K562 (cell line): ENCODE results near the gene DBNDD2. TPM values are rescaled to one million over a fixed set of nuclear protein-coding genes. Genes with fewer than 3 reads are reported as not detected.

Source experiments
- ATAC-seq: fragments of 200-7000 bp; cut with Tn5 transposase; 3 replicates; pipeline ENCODE4 v1.9.1; 2020; ENCODE audit warnings: moderate library complexity
- BruUV-seq: library from RNA; stranded (reverse); fragments of 400-500 nt; replicated peaks from 2 replicates; lab custom pipeline; 2021; lab: Mats Ljungman, UMichigan
- CTCF ChIA-PET: fragments of 300-600 bp; formaldehyde crosslinking; extraction: SDS; loops from one replicate; lab custom pipeline; 2021; ENCODE audit warnings: low intra/inter-chr PET ratio; lab: Yijun Ruan, JAX
- POLR2A ChIA-PET: fragments of 300-600, 350-650 bp; sonication (Branson Sonifier 250); formaldehyde crosslinking; extraction: SDS; loops from one replicate; lab custom pipeline; 2021; ENCODE audit warnings: antibody characterized with exemption, inconsistent platforms; lab: Yijun Ruan, JAX
- DNase-seq, 4 experiments: peaks; one replicate each; pipeline versions ENCODE4 v3.0.0 to v3.0.0-alpha.2; 2011 to 2018; ENCODE audit warnings: low spot score in 3 of 4, mixed read lengths in 3 of 4; ENCODE audit errors: extremely low read depth in 1 of 4
- FAIRE-seq: peaks from 2 replicates; lab custom pipeline; 2011; peaks lifted over from hg19 to GRCh38; lab: Jason Lieb, UNC
- H2AFZ ChIP-seq: 2 replicates; pipeline ENCODE4 v1.6.0; 2011; ENCODE audit warnings: low read depth, low read length, control low read depth, inconsistent platforms
- H3K27ac ChIP-seq: fragments of 200-600 bp; 3 replicates; pipeline ENCODE4 v1.8.0; 2011; ENCODE audit warnings: low read depth, mild to moderate bottlenecking, control low read depth, inconsistent platforms, low read length, moderate library complexity, mixed read lengths; ENCODE audit errors: extremely low read depth
- H3K27me3 ChIP-seq, 2 experiments: fragments of 300-600 bp in 1 of 2; 2 replicates in 1 of 2; 3 replicates in 1 of 2; pipeline versions ENCODE4 v1.6.0 to v1.8.0; 2011; ENCODE audit warnings: inconsistent platforms in 2 of 2, low read length in 2 of 2, mild to moderate bottlenecking in 1 of 2, mixed read lengths in 1 of 2, moderate library complexity in 1 of 2; ENCODE audit not compliant: control insufficient read depth in 2 of 2, insufficient read depth in 2 of 2
- H3K36me3 ChIP-seq: fragments of 300-600 bp; 3 replicates; pipeline ENCODE4 v1.8.0; 2011; ENCODE audit warnings: mild to moderate bottlenecking, low read length, inconsistent platforms; ENCODE audit not compliant: control insufficient read depth, insufficient read depth
- H3K4me1 ChIP-seq, 2 experiments: fragments of 200-600 bp in 1 of 2; replicated peaks in 1 of 2; 2 replicates in 1 of 2; 3 replicates in 1 of 2; pipeline versions ENCODE4 v1.5.1 to v1.8.0; 2011; ENCODE audit warnings: inconsistent platforms in 2 of 2, low read length in 2 of 2, mild to moderate bottlenecking in 1 of 2, mixed read lengths in 1 of 2, moderate library complexity in 1 of 2; ENCODE audit not compliant: control insufficient read depth in 2 of 2, insufficient read depth in 2 of 2
- H3K4me2 ChIP-seq: 2 replicates; pipeline ENCODE4 v1.6.1; 2011; ENCODE audit warnings: low read length, control low read depth, inconsistent platforms, mixed read lengths; ENCODE audit not compliant: insufficient read depth
- H3K4me3 ChIP-seq: fragments of 200-600 bp; sonication (generic), shearing (Covaris generic); 2 replicates; pipeline ENCODE4 v1.5.1; 2016; ENCODE audit warnings: control low read depth, inconsistent platforms
- H3K79me2 ChIP-seq: fragments of 200-600 bp; 3 replicates; pipeline ENCODE4 v1.8.0; 2011; ENCODE audit warnings: low read length, inconsistent platforms; ENCODE audit not compliant: control insufficient read depth, insufficient read depth
- H3K9ac ChIP-seq, 2 experiments: 2 replicates each; pipeline versions ENCODE4 v1.6.0 to v1.6.1; 2011; ENCODE audit warnings: low read depth in 2 of 2, low read length in 2 of 2, control low read depth in 1 of 2, inconsistent platforms in 1 of 2, mild to moderate bottlenecking in 1 of 2, mixed read lengths in 1 of 2; ENCODE audit not compliant: insufficient read depth in 1 of 2
- H3K9me1 ChIP-seq: one replicate; pipeline ENCODE4 v1.6.0; 2011; ENCODE audit warnings: inconsistent platforms, mild to moderate bottlenecking, low read length, moderate library complexity; ENCODE audit not compliant: control insufficient read depth, insufficient read depth
- H3K9me3 ChIP-seq: replicated peaks from 2 replicates; pipeline ENCODE4 v1.5.1; 2011; ENCODE audit warnings: low read depth, low read length, inconsistent platforms; ENCODE audit not compliant: control insufficient read depth, insufficient read depth
- H4K20me1 ChIP-seq: replicated peaks from 2 replicates; pipeline ENCODE4 v1.6.1; 2011; ENCODE audit warnings: low read length, inconsistent platforms, mixed read lengths; ENCODE audit not compliant: control insufficient read depth, insufficient read depth
- CEBPZ ChIP-seq: fragments of 150-350 bp; IDR thresholded peaks from 2 replicates; pipeline ENCODE4 v1.6.1; 2014; ENCODE audit warnings: low read depth, mild to moderate bottlenecking, low read length, borderline replicate concordance
- CLOCK ChIP-seq: fragments of 250-450 bp; sonication (Bioruptor Pico); IDR thresholded peaks from 2 replicates; pipeline ENCODE4 v1.4.0; 2020; ENCODE audit warnings: mild to moderate bottlenecking, moderate library complexity, borderline replicate concordance
- COPS2 ChIP-seq: fragments of 450-650 bp; conservative IDR thresholded peaks from 2 replicates; pipeline ENCODE4 v1.6.1; 2016; ENCODE audit warnings: mild to moderate bottlenecking, moderate library complexity
- MBD2 ChIP-seq: sonication (generic); IDR thresholded peaks from 2 replicates; pipeline ENCODE4 v1.6.1; 2016; ENCODE audit warnings: low read depth, borderline replicate concordance
- NR2F6 ChIP-seq: fragments of 450-650 bp; formaldehyde crosslinking; IDR thresholded peaks from 2 replicates; pipeline ENCODE4 v1.4.0; 2020; ENCODE audit warnings: mild to moderate bottlenecking
- USF1 ChIP-seq: sonication (generic); formaldehyde crosslinking; IDR thresholded peaks from 2 replicates; pipeline ENCODE4 v1.9.0; 2022; ENCODE audit warnings: mild to moderate bottlenecking, missing genetic modification reagents
- ZNF445 ChIP-seq: fragments of 250-450 bp; sonication (Bioruptor Pico); IDR thresholded peaks from 2 replicates; pipeline ENCODE4 v1.4.0; 2020; ENCODE audit warnings: low read depth, mild to moderate bottlenecking, moderate library complexity
- ZNF518B ChIP-seq: fragments of 250-450 bp; sonication (Bioruptor Pico); IDR thresholded peaks from 2 replicates; pipeline ENCODE4 v1.5.0; 2021; ENCODE audit warnings: mild to moderate bottlenecking, moderate library complexity
- WGBS: fragments of 100-300 bp; shearing (Covaris generic); methylation state at CpG from one replicate; pipeline ENCODE4 v1.1.6; 2016; ENCODE audit warnings: low coverage, mixed read lengths; ENCODE audit not compliant: insufficient coverage; ENCODE audit errors: missing lambda C conversion rate; 5-methylcytosine and 5-hydroxymethylcytosine counted together
- in situ Hi-C: fragments of 300-500 bp; cut with MboI; formaldehyde crosslinking; loops from 4 replicates; pipeline ENCODE4 v1.15.0; 2018; ENCODE audit warnings: inconsistent platforms, mixed read lengths
- intact Hi-C: fragments of 100-400 bp; cut with micrococcal nuclease; formaldehyde crosslinking; loops from 2 replicates; pipeline ENCODE4 v1.14.2; 2022
- polyA plus RNA-seq, 8 experiments: library from polyadenylated mRNA; depleted of rRNA in 4 of 8; stranded (reverse) in 5 of 8; unstranded in 3 of 8; fragments of >200 nt; fragmentation: Nextera tagmentation in 2 of 8; fragmentation: Illumina TruSeq in 1 of 8; extraction: Ambion mirVana in 2 of 8; extraction: Trizol in 1 of 8; gene quantifications; 2 replicates each; pipeline versions ENCODE4 v1.2.1 to v1.2.3, GENCODE V29; 2011 to 2014; ENCODE audit warnings: inconsistent platforms in 1 of 8, missing spikeins in 1 of 8
- total RNA-seq, 7 experiments: library from RNA; depleted of rRNA in 6 of 7; stranded (reverse); fragments of >200 nt in 6 of 7; fragmentation: Illumina TruSeq in 2 of 7; extraction: Trizol in 2 of 7; gene quantifications; 2 replicates each; pipeline versions ENCODE4 v1.2.1 to v1.2.3, GENCODE V29; 2011 to 2021; ENCODE audit warnings: low replicate concordance in 1 of 7

Gene DBNDD2
- total and polyA plus RNA-seq, 9 of the 15 experiments (the other 6 are each of a cell fraction or from before 2014, with no cell fraction given) = 12.8 to 64.0 (median 35.8) TPM

GRCh38 chr20:45429618-45430017 is 21.5 kb downstream of the DBNDD2 start:
- no peaks in the 10 kb centered on the region for H3K9me3 ChIP-seq
- ChIA-PET POLR2A (interaction anchor here (0.7 to 1.0 kb wide), 3 partner anchors 56 to 82 kb away, joined by 3 to 4 read pairs (median 3); partner anchors contain the start of gene SDC4), CTCF (no interaction called here)
- H3K4me3 ChIP-seq = no peak overlapping the region
- H3K9me1 ChIP-seq = no peaks in the 10 kb centered on the region
- no peak overlapping the region for H3K4me2 ChIP-seq
- no peak overlapping the region for H3K9ac ChIP-seq
- 33% methylated on average over 2 of the region's 2 CpGs for WGBS
- FAIRE-seq = no peak
- BruUV-seq = no TSS peak
- DNase-seq = no peak
- peaks cover 12% of the 10 kb centered on the region; the same call in 1 of the 3 replicates for H3K36me3 ChIP-seq
- no peaks in the 10 kb centered on the region for H3K79me2 ChIP-seq
- H4K20me1 ChIP-seq = no peaks in the 10 kb centered on the region
- peaks cover 11 to 17% of the 10 kb centered on the region in 2 experiments; a peak in 4 of 5 replicates for H3K4me1 ChIP-seq
- intact Hi-C loops (no loop called here), in situ Hi-C loops (no loop called here)
- H3K27me3 ChIP-seq = no peaks in the 10 kb centered on the region
- no peak for ATAC-seq
- no peak overlapping the region for H2AFZ ChIP-seq
- no peak overlapping the region for H3K27ac ChIP-seq
- TF ChIP-seq USF1 (CRISPR knock-in tag) (no peak), CLOCK (CRISPR knock-in tag) (no peak), MBD2 (no peak), ZNF518B (CRISPR knock-in tag) (no peak), NR2F6 (no peak), ZNF445 (CRISPR knock-in tag) (no peak), CEBPZ (no peak), COPS2 (no peak)
